Measurements from ENCODE around the gene SCAF1. TPM values are rescaled to one million over a fixed set of nuclear protein-coding genes. Genes with fewer than 3 reads are reported as not detected.

The SCAF1 gene
- total and polyA plus RNA-seq, 2 of the 13 experiments (the other 11 are each of a cell fraction or from before 2014, with no cell fraction given) = 3.3 to 6.1 TPM

DNA sequence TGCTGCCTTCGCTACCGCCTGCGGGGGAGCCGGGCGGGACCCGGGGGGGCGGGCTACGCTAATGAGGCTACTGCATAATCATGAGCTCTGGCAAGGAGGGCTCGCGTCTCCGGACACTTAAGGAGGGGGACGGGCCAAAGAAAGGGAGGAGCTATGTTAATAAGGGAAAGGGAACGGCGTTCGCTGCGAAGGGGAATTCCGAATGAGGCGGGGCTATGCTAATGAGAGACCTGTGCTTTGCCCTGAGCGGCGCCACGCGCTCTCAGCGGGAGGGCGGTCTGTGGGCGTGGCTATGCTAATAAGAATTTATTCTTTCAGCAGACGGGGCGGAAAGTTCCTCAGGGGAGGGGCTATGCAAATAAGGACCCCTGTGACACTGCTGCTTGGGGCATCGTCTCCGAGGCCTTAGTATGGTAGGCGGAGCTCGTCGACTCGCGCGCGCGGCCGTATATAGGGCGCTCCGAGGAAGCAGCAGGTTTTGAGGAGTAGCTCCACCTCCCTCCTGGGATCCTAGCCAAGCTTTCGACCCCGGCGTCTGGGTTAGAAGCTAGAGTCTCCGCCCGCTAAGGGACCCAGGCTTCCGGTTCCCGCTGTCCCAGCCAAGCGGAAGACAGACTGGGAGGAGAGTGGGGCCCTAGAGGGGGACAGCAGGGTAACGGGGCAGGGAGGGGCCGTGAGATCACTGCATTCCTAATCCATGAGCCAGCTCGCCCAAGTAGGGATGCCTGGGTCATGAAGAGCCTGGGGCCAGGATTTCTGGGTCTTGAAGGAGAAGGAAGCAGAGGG lies 1.7 kb upstream of the SCAF1 start, which contains the start of gene RRAS (continued):
- TF ChIP-seq JARID2 (CRISPR knock-in tag; IDR thresholded peaks at IDR 0.05; ENCODE audit: insufficient replicate concordance) (no peak), FIP1L1 (IDR thresholded peaks at IDR 0.05; ENCODE audit: borderline replicate concordance, insufficient read depth, low read depth, low read length) (0 out of 2 replicates have a peak, but pooled peaks have one; percentile 24), JUNB (CRISPR knock-in tag; IDR thresholded peaks at IDR 0.05; ENCODE audit: borderline replicate concordance) (peak; percentile 53; the same call in 1 of the 2 replicates), GABPB1 (CRISPR knock-in tag; IDR thresholded peaks at IDR 0.05) (peak; percentile 91), HMG20A (CRISPR knock-in tag; IDR thresholded peaks at IDR 0.05; ENCODE audit: borderline replicate concordance) (peak; percentile 21; the same call in 1 of the 2 replicates), SMAD3 (CRISPR knock-in tag; IDR thresholded peaks at IDR 0.05) (peak; percentile 88; the same call in 1 of the 2 replicates), ZNF883 (CRISPR knock-in tag; IDR thresholded peaks at IDR 0.05; ENCODE audit: not compliant biosample characterization) (peak; percentile 29), ZNF670 (CRISPR knock-in tag; IDR thresholded peaks at IDR 0.05; ENCODE audit: borderline replicate concordance) (no peak), ZNF615 (CRISPR knock-in tag; IDR thresholded peaks at IDR 0.05; ENCODE audit: borderline replicate concordance) (no peak), EP300 (IDR thresholded peaks at IDR 0.05; ENCODE audit: low read depth in 2 of 2, low read length in 2 of 2) (peak; percentile 37 to 60; a peak in 3 of 4 replicates), EP300 (CRISPR knock-in tag; IDR thresholded peaks at IDR 0.05; ENCODE audit: borderline replicate concordance) (peak; percentile 58), ZNF446 (CRISPR knock-in tag; IDR thresholded peaks at IDR 0.05) (no peak), ZNF12 (CRISPR knock-in tag; IDR thresholded peaks at IDR 0.05) (0 out of 2 replicates have a peak, but pooled peaks have one; percentile 31), ZNF160 (CRISPR knock-in tag; IDR thresholded peaks at IDR 0.05) (0 out of 2 replicates have a peak, but pooled peaks have one; percentile 19), ZFP1 (CRISPR knock-in tag; IDR thresholded peaks at IDR 0.05) (no peak), U2AF1 (optimal IDR thresholded peaks at IDR 0.05; ENCODE audit: low read depth, low read length) (peak; percentile 86)
- TF ChIP-seq, protein P1, sequence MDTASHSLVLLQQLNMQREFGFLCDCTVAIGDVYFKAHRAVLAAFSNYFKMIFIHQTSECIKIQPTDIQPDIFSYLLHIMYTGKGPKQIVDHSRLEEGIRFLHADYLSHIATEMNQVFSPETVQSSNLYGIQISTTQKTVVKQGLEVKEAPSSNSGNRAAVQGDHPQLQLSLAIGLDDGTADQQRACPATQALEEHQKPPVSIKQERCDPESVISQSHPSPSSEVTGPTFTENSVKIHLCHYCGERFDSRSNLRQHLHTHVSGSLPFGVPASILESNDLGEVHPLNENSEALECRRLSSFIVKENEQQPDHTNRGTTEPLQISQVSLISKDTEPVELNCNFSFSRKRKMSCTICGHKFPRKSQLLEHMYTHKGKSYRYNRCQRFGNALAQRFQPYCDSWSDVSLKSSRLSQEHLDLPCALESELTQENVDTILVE (CRISPR knock-in tag; IDR thresholded peaks at IDR 0.05) = peak; percentile 93
- TF ChIP-seq, protein P2, sequence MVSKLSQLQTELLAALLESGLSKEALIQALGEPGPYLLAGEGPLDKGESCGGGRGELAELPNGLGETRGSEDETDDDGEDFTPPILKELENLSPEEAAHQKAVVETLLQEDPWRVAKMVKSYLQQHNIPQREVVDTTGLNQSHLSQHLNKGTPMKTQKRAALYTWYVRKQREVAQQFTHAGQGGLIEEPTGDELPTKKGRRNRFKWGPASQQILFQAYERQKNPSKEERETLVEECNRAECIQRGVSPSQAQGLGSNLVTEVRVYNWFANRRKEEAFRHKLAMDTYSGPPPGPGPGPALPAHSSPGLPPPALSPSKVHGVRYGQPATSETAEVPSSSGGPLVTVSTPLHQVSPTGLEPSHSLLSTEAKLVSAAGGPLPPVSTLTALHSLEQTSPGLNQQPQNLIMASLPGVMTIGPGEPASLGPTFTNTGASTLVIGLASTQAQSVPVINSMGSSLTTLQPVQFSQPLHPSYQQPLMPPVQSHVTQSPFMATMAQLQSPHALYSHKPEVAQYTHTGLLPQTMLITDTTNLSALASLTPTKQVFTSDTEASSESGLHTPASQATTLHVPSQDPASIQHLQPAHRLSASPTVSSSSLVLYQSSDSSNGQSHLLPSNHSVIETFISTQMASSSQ (IDR thresholded peaks at IDR 0.05; ENCODE audit: low read depth) = peak; percentile 12; the same call in 1 of the 2 replicates
- TF ChIP-seq, protein P2 (CRISPR knock-in tag; IDR thresholded peaks at IDR 0.05; ENCODE audit: borderline replicate concordance) = peak; percentile 75; the same call in 1 of the 2 replicates
- TF ChIP-seq, protein P3, sequence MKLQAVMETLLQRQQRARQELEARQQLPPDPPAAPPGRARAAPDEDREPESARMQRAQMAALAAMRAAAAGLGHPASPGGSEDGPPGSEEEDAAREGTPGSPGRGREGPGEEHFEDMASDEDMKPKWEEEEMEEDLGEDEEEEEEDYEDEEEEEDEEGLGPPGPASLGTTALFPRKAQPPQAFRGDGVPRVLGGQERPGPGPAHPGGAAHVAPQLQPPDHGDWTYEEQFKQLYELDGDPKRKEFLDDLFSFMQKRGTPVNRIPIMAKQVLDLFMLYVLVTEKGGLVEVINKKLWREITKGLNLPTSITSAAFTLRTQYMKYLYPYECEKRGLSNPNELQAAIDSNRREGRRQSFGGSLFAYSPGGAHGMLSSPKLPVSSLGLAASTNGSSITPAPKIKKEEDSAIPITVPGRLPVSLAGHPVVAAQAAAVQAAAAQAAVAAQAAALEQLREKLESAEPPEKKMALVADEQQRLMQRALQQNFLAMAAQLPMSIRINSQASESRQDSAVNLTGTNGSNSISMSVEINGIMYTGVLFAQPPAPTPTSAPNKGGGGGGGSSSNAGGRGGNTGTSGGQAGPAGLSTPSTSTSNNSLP (IDR thresholded peaks at IDR 0.05; ENCODE audit: low read depth, low read length) = peak; percentile 62; the same call in 1 of the 2 replicates

Measured in HepG2 (cell line).